Measurements from ENCODE around the gene HOXB8. TPM values are rescaled to one million over a fixed set of nuclear protein-coding genes. Genes with fewer than 3 reads are reported as not detected.

Gene HOXB8
- polyA plus RNA-seq, 1 donor from 2014 or later, result not detected

DNA sequence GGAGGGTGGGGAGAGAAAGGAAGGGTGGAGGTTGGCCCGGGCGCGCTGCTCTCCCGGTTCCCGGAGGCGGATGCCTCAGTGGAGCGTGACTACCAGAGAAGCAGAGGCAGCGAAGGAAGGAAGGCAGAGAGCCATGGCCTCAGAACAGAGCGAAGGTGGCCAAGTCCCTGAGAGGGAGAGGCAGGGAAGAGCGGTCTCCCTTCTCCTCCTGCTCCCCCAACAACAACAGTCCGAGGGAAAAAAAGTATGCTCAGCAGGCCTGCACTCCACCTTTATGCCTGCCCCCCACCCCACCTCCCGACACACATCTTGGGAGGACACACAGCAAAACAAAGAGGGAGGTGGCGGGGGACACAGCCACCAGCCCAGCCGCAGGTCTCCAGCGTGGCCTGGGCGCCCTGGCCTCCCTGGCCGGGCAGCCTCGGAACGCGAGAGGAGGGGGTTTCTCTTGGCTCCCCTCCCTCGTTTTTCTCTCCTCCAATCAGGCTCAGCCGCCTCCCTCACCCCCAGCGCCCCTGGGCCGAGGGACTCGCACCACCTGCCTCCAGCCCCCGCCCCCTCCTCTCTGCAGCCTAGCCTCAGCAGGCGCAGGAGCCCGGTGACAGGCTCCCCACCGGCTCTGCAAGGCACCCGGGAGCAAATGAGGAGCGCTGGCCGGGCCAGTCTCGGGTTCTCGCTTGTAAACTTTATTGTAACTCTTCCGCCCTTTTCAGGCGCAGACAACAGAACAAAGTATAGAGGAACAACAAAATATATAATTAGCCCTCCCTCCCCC, 3.2 kb downstream of the HOXB8 start:
- Histone ChIP-seq H3K79me2 (replicated peaks; ENCODE audit: insufficient read depth, low read length) (no peaks in the 10 kb centered on the region), H3K9ac (ENCODE audit: low read length) (no peak overlapping the region), H3K9me3 (ENCODE audit: low read length) (peaks cover 7% of the 10 kb centered on the region), H3F3A (ENCODE audit: insufficient read depth, low read length, poor library complexity, severe bottlenecking) (no peaks in the 10 kb centered on the region), H3K4me2 (ENCODE audit: low read length) (no peak overlapping the region), H3K36me3 (ENCODE audit: insufficient read depth, low read length) (no peaks in the 10 kb centered on the region), H4K20me1 (ENCODE audit: insufficient read depth) (no peaks in the 10 kb centered on the region), H3K9me2 (ENCODE audit: insufficient read depth, low read length) (no peaks in the 10 kb centered on the region), H3K27me3 (ENCODE audit: insufficient read depth, low read depth, low read length) (peaks cover 99% of the 10 kb centered on the region), H3K27ac (ENCODE audit: low read length) (no peak overlapping the region), H2AFZ (ENCODE audit: low read depth, low read length) (no peak overlapping the region), H3K4me3 (ENCODE audit: low read length) (no peak overlapping the region)
- no peak for TF ChIP-seq SMC3 (conservative IDR thresholded peaks at IDR 0.05; ENCODE audit: poor library complexity)
- no peak for TF ChIP-seq EZH2 (IDR thresholded peaks at IDR 0.05; ENCODE audit: borderline replicate concordance, insufficient read depth, low read length, poor library complexity, severe bottlenecking)
- no peak for TF ChIP-seq MXI1 (conservative IDR thresholded peaks at IDR 0.05; ENCODE audit: poor library complexity, severe bottlenecking)

DNA sequence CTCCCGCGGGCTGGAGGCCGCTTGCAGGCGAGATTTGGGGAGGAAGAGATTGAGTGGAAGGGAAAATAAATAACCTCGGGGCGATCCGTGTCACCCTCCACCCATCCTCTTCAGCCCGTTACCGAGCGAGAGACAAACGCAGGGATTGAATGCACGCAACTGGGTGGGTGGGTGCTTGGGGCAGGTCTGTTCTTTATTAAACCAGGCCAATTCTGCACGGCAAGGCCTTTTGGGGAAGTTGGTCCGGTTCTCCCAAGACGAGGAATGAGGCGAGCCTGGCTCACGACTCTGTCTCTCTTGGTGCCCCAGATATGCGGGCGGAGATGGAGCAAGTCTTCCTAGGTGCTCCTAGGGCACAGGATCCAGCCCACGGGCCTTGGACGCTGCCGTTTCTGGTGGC, 3.9 kb downstream of the HOXB8 start:
- TF ChIP-seq TAF1 (IDR thresholded peaks at IDR 0.05; ENCODE audit: low read depth), result no peak
- TF ChIP-seq RAD21 (conservative IDR thresholded peaks at IDR 0.05), result no peak
- TF ChIP-seq POLR2AphosphoS5 (IDR thresholded peaks at IDR 0.05), result no peak
- no peak for TF ChIP-seq EP300 (conservative IDR thresholded peaks at IDR 0.05; ENCODE audit: poor library complexity, severe bottlenecking)
- TF ChIP-seq SMC3 (conservative IDR thresholded peaks at IDR 0.05; ENCODE audit: poor library complexity), result no peak
- TF ChIP-seq MXI1 (conservative IDR thresholded peaks at IDR 0.05; ENCODE audit: poor library complexity, severe bottlenecking), result no peak
- TF ChIP-seq, protein P1, sequence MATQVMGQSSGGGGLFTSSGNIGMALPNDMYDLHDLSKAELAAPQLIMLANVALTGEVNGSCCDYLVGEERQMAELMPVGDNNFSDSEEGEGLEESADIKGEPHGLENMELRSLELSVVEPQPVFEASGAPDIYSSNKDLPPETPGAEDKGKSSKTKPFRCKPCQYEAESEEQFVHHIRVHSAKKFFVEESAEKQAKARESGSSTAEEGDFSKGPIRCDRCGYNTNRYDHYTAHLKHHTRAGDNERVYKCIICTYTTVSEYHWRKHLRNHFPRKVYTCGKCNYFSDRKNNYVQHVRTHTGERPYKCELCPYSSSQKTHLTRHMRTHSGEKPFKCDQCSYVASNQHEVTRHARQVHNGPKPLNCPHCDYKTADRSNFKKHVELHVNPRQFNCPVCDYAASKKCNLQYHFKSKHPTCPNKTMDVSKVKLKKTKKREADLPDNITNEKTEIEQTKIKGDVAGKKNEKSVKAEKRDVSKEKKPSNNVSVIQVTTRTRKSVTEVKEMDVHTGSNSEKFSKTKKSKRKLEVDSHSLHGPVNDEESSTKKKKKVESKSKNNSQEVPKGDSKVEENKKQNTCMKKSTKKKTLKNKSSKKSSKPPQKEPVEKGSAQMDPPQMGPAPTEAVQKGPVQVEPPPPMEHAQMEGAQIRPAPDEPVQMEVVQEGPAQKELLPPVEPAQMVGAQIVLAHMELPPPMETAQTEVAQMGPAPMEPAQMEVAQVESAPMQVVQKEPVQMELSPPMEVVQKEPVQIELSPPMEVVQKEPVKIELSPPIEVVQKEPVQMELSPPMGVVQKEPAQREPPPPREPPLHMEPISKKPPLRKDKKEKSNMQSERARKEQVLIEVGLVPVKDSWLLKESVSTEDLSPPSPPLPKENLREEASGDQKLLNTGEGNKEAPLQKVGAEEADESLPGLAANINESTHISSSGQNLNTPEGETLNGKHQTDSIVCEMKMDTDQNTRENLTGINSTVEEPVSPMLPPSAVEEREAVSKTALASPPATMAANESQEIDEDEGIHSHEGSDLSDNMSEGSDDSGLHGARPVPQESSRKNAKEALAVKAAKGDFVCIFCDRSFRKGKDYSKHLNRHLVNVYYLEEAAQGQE (IDR thresholded peaks at IDR 0.05; ENCODE audit: borderline replicate concordance), result no peak
- TF ChIP-seq EZH2 (IDR thresholded peaks at IDR 0.05; ENCODE audit: borderline replicate concordance, insufficient read depth, low read length, poor library complexity, severe bottlenecking), result no peak
- TF ChIP-seq, protein P2, sequence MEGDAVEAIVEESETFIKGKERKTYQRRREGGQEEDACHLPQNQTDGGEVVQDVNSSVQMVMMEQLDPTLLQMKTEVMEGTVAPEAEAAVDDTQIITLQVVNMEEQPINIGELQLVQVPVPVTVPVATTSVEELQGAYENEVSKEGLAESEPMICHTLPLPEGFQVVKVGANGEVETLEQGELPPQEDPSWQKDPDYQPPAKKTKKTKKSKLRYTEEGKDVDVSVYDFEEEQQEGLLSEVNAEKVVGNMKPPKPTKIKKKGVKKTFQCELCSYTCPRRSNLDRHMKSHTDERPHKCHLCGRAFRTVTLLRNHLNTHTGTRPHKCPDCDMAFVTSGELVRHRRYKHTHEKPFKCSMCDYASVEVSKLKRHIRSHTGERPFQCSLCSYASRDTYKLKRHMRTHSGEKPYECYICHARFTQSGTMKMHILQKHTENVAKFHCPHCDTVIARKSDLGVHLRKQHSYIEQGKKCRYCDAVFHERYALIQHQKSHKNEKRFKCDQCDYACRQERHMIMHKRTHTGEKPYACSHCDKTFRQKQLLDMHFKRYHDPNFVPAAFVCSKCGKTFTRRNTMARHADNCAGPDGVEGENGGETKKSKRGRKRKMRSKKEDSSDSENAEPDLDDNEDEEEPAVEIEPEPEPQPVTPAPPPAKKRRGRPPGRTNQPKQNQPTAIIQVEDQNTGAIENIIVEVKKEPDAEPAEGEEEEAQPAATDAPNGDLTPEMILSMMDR (IDR thresholded peaks at IDR 0.05; ENCODE audit: poor library complexity, severe bottlenecking), result no peak
- Histone ChIP-seq H3K27me3 (ENCODE audit: insufficient read depth, low read depth, low read length) (peaks cover 99% of the 10 kb centered on the region), H3K4me2 (ENCODE audit: low read length) (no peak overlapping the region), H3K9me2 (ENCODE audit: insufficient read depth, low read length) (no peaks in the 10 kb centered on the region), H3K79me2 (replicated peaks; ENCODE audit: insufficient read depth, low read length) (no peaks in the 10 kb centered on the region), H3F3A (ENCODE audit: insufficient read depth, low read length, poor library complexity, severe bottlenecking) (no peaks in the 10 kb centered on the region), H3K4me3 (ENCODE audit: low read length) (no peak overlapping the region), H3K9me3 (ENCODE audit: low read length) (peaks cover 7% of the 10 kb centered on the region), H3K9ac (ENCODE audit: low read length) (no peak overlapping the region), H2AFZ (ENCODE audit: low read depth, low read length) (no peak overlapping the region), H4K20me1 (ENCODE audit: insufficient read depth) (no peaks in the 10 kb centered on the region), H3K36me3 (ENCODE audit: insufficient read depth, low read length) (no peaks in the 10 kb centered on the region), H3K27ac (ENCODE audit: low read length) (no peak overlapping the region)

All from neural cell (in vitro differentiated cells).